Endothelial cell of umbilical vein (primary cell): ENCODE results near the gene ADAMTS17. TPM values are rescaled to one million over a fixed set of nuclear protein-coding genes. Genes with fewer than 3 reads are reported as not detected.

Source experiments
- BruUV-seq: library from RNA; stranded (reverse); fragments of 400-500 nt; replicated peaks from 2 replicates; lab custom pipeline; 2021; lab: Mats Ljungman, UMichigan
- CTCF ChIA-PET: fragments of 300-600, 350-600 bp; sonication (Branson Sonifier 250); formaldehyde crosslinking; loops from one replicate; lab custom pipeline; 2021; ENCODE audit warnings: antibody characterized with exemption, inconsistent platforms; lab: Charles Lee
- POLR2A ChIA-PET: fragments of 300-600, 350-600 bp; sonication (Branson Sonifier 250); formaldehyde crosslinking; loops from one replicate; lab custom pipeline; 2021; ENCODE audit warnings: antibody characterized with exemption, inconsistent platforms; lab: Charles Lee
- DNase-seq: peaks from one replicate; pipeline ENCODE4 v3.0.0-alpha.2; 2011; ENCODE audit warnings: low read depth, low spot score
- FAIRE-seq: peaks from 2 replicates; lab custom pipeline; 2011; peaks lifted over from hg19 to GRCh38; lab: Jason Lieb, UNC
- H2AFZ ChIP-seq: 2 replicates; pipeline ENCODE4 v1.6.0; 2012; ENCODE audit warnings: low read depth, low read length, control low read depth, inconsistent platforms
- H3K27ac ChIP-seq: 2 replicates; pipeline ENCODE4 v1.5.1; 2011; ENCODE audit warnings: low read depth, mild to moderate bottlenecking, control low read depth, low read length, moderate library complexity; ENCODE audit not compliant: insufficient read depth
- H3K27me3 ChIP-seq, 2 experiments: 2 replicates each; pipeline versions ENCODE4 v1.6.0 to v1.6.1; 2011; ENCODE audit warnings: low read length in 2 of 2, mixed read lengths in 1 of 2; ENCODE audit not compliant: control insufficient read depth in 2 of 2, insufficient read depth in 2 of 2
- H3K36me3 ChIP-seq, 2 experiments: 2 replicates in 1 of 2; 3 replicates in 1 of 2; pipeline ENCODE4 v1.5.1; 2011; ENCODE audit warnings: low read length in 2 of 2, mild to moderate bottlenecking in 1 of 2, moderate library complexity in 1 of 2; ENCODE audit not compliant: control insufficient read depth in 2 of 2, insufficient read depth in 2 of 2; ENCODE audit errors: extremely low read depth in 1 of 2
- H3K4me1 ChIP-seq: 3 replicates; pipeline ENCODE4 v1.5.1; 2011; ENCODE audit warnings: mild to moderate bottlenecking, low read length; ENCODE audit not compliant: control insufficient read depth, insufficient read depth; ENCODE audit errors: extremely low read depth
- H3K4me2 ChIP-seq: 2 replicates; pipeline ENCODE4 v1.6.1; 2011; ENCODE audit warnings: low read length, control low read depth, mixed read lengths; ENCODE audit not compliant: insufficient read depth
- H3K4me3 ChIP-seq, 3 experiments: fragments of 200-600 bp in 1 of 3; sonication (generic), shearing (Covaris generic) in 1 of 3; replicated peaks in 1 of 3; 2 replicates each; pipeline ENCODE4 v1.5.1; 2011 to 2016; ENCODE audit warnings: control low read depth in 3 of 3, low read length in 3 of 3, mild to moderate bottlenecking in 2 of 3, inconsistent platforms in 1 of 3, low read depth in 1 of 3, moderate library complexity in 1 of 3; ENCODE audit not compliant: insufficient read depth in 1 of 3
- H3K79me2 ChIP-seq: 2 replicates; pipeline ENCODE4 v1.6.0; 2012; ENCODE audit warnings: low read length, inconsistent platforms; ENCODE audit not compliant: control insufficient read depth, insufficient read depth
- H3K9ac ChIP-seq: replicated peaks from 2 replicates; pipeline ENCODE3; 2011; ENCODE audit warnings: low read length, control low read depth; ENCODE audit not compliant: insufficient read depth; ENCODE audit errors: extremely low read depth
- H3K9me1 ChIP-seq: replicated peaks from 3 replicates; pipeline ENCODE4 v1.6.0; 2011; ENCODE audit warnings: mild to moderate bottlenecking, low read length; ENCODE audit not compliant: control insufficient read depth, insufficient read depth; ENCODE audit errors: extremely low read depth
- H3K9me3 ChIP-seq: replicated peaks from 2 replicates; pipeline ENCODE4 v1.5.1; 2012; ENCODE audit warnings: low read length, inconsistent platforms; ENCODE audit not compliant: control insufficient read depth, insufficient read depth
- H4K20me1 ChIP-seq: replicated peaks from 2 replicates; pipeline ENCODE3; 2011; ENCODE audit warnings: mild to moderate bottlenecking, low read length; ENCODE audit not compliant: control insufficient read depth, insufficient read depth; ENCODE audit errors: extremely low read depth
- CTCF ChIP-seq, 2 donors: IDR thresholded peaks; 1 replicate in 1 of 2; 2 replicates in 1 of 2; pipeline ENCODE4 v1.5.1; 2011; ENCODE audit warnings: low read length in 2 of 2, mild to moderate bottlenecking in 2 of 2, moderate library complexity in 2 of 2, control low read depth in 1 of 2, inconsistent platforms in 1 of 2, low read depth in 1 of 2; ENCODE audit not compliant: insufficient read depth in 1 of 2; ENCODE audit errors: extremely low read depth in 1 of 2
- EZH2 ChIP-seq: IDR thresholded peaks from 2 replicates; pipeline ENCODE4 v1.6.1; 2012; ENCODE audit warnings: borderline replicate concordance, low read depth, mild to moderate bottlenecking, moderate library complexity, low read length, inconsistent platforms; ENCODE audit not compliant: severe bottlenecking
- FOS ChIP-seq: IDR thresholded peaks from 2 replicates; pipeline ENCODE4 v1.6.1; 2011; ENCODE audit warnings: mild to moderate bottlenecking, low read length, moderate library complexity, borderline replicate concordance; ENCODE audit not compliant: insufficient read depth
- GATA2 ChIP-seq: IDR thresholded peaks from 2 replicates; pipeline ENCODE4 v1.7.0; 2011; ENCODE audit warnings: low read depth, mild to moderate bottlenecking, moderate library complexity, mixed read lengths, low read length; ENCODE audit not compliant: insufficient read length, insufficient read depth
- JUN ChIP-seq: IDR thresholded peaks from 2 replicates; pipeline ENCODE4 v1.6.1; 2011; ENCODE audit warnings: borderline replicate concordance, low read depth; ENCODE audit not compliant: insufficient read length, insufficient read depth
- MAX ChIP-seq: IDR thresholded peaks from 2 replicates; pipeline ENCODE4 v1.6.1; 2011; ENCODE audit not compliant: insufficient read depth, insufficient read length
- MYC ChIP-seq: IDR thresholded peaks from one replicate; pipeline ENCODE4 v1.6.1; 2011; ENCODE audit warnings: mild to moderate bottlenecking, low read depth, low read length
- POLR2A ChIP-seq: IDR thresholded peaks from 2 replicates; pipeline ENCODE4 v1.6.1; 2012; ENCODE audit warnings: low read depth, mild to moderate bottlenecking, control low read depth, low read length
- POLR2AphosphoS5 ChIP-seq: IDR thresholded peaks from 2 replicates; pipeline ENCODE4 v1.6.1; 2012; ENCODE audit warnings: low read depth, mild to moderate bottlenecking, control low read depth, low read length, moderate library complexity; ENCODE audit not compliant: insufficient read depth
- dilution Hi-C: fragments of 300-500 bp; cut with MboI; formaldehyde crosslinking; loops from one replicate; pipeline ENCODE4 v1.15.0; 2019; ENCODE audit warnings: low sequenced_read_pairs; ENCODE audit not compliant: extremely low pct_ligation_motif_present
- intact Hi-C: fragments of 100-400 bp; cut with micrococcal nuclease; formaldehyde crosslinking; loops from one replicate; pipeline ENCODE4 v1.10.0; 2022
- polyA plus RNA-seq, 4 experiments: library from polyadenylated mRNA; depleted of rRNA in 3 of 4; stranded (reverse) in 3 of 4; unstranded in 1 of 4; fragments of >200 nt; gene quantifications; 2 replicates each; pipeline versions ENCODE4 v1.2.1 to v1.2.3, GENCODE V29; 2011 to 2012; ENCODE audit warnings: missing spikeins in 1 of 4
- total RNA-seq: library from RNA; stranded (reverse); gene quantifications from 2 replicates; pipeline ENCODE4 v1.2.3, GENCODE V29; 2021

The ADAMTS17 gene
- total and polyA plus RNA-seq, 2 donors (not counting 3 experiments of a cell fraction or from before 2014, with no cell fraction given) = 0.12 TPM; not detected in 1

DNA sequence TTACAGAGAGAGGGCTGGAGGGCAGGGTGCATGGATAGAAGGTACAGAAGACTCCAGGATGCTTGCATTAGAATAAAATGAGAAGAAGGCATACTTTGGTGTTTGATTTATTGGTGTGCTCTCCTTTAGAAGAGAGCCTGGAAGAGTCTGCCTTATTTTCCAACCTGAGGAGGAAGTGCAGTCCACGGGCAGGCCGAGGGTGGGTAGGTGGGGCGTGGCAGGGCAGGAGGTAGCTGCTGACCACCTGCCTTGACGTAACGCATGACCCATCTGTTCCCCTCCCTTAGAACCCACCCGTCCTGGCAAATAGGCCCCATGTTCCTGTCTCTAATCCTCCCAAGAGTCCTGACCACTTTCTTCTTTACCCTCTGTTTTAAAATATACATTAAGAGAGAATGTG lies 386.2 kb downstream of the ADAMTS17 start:
- dilution Hi-C loops = no loop called here
- H3K4me1 ChIP-seq = no peaks in the 10 kb centered on the region
- FAIRE-seq = no peak
- H3K4me2 ChIP-seq = no peak overlapping the region
- BruUV-seq = no TSS peak
- H3K27me3 ChIP-seq = no peaks in the 10 kb centered on the region
- TF ChIP-seq FOS = no peak
- TF ChIP-seq CTCF (IDR thresholded peaks at IDR 0.05; ENCODE audit: extremely low read depth in 1 of 2, insufficient read depth in 1 of 2, low read depth in 1 of 2, low read length in 2 of 2) = no peak
- no peak for TF ChIP-seq JUN
- TF ChIP-seq MAX = no peak
- CTCF ChIA-PET = no interaction called here
- H3K36me3 ChIP-seq = no peaks in the 10 kb centered on the region
- H3K9me3 ChIP-seq = no peaks in the 10 kb centered on the region
- H2AFZ ChIP-seq = no peak overlapping the region
- DNase-seq = no peak
- POLR2A ChIA-PET = no interaction called here
- no peaks in the 10 kb centered on the region for H4K20me1 ChIP-seq
- no peak overlapping the region for H3K4me3 ChIP-seq
- H3K79me2 ChIP-seq = no peaks in the 10 kb centered on the region
- no peak overlapping the region for H3K27ac ChIP-seq
- intact Hi-C loops = no loop called here
- H3K9ac ChIP-seq = no peak overlapping the region
- no peaks in the 10 kb centered on the region for H3K9me1 ChIP-seq

DNA sequence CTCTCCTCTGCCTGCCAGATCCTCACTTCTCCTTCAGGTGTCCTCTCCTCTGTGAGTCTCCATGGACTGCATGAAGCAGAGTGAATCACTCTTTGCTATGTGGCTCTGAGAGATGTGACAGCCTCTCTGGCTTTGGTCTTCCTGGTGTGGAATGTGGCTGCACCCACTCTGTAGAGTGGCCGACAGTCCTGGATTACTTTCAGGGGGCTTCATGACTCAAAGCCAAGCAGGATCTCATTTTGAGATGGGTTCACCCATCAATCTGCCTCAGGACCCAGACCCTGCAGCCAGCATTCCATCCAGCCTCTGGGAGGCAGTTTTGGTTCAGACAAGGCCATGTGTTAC lies 386.6 kb downstream of the ADAMTS17 start:
- no peaks in the 10 kb centered on the region for H3K79me2 ChIP-seq
- dilution Hi-C loops = no loop called here
- ChIA-PET CTCF (no interaction called here), POLR2A (no interaction called here)
- H3K36me3 ChIP-seq = no peaks in the 10 kb centered on the region
- H3K9me1 ChIP-seq = no peaks in the 10 kb centered on the region
- intact Hi-C loops = no loop called here
- H3K4me3 ChIP-seq = no peak overlapping the region
- no peak overlapping the region for H3K27ac ChIP-seq
- FAIRE-seq = no peak
- H4K20me1 ChIP-seq = no peaks in the 10 kb centered on the region
- no peak overlapping the region for H2AFZ ChIP-seq
- TF ChIP-seq MYC = no peak
- no peak for TF ChIP-seq EZH2
- TF ChIP-seq FOS = no peak
- no peak for TF ChIP-seq JUN
- no peak for TF ChIP-seq CTCF (IDR thresholded peaks at IDR 0.05; ENCODE audit: extremely low read depth in 1 of 2, insufficient read depth in 1 of 2, low read depth in 1 of 2, low read length in 2 of 2)
- no peak for TF ChIP-seq POLR2A
- TF ChIP-seq POLR2AphosphoS5 = no peak
- TF ChIP-seq GATA2 = no peak
- no peak for TF ChIP-seq MAX
- H3K4me1 ChIP-seq = no peaks in the 10 kb centered on the region
- no peaks in the 10 kb centered on the region for H3K27me3 ChIP-seq
- H3K4me2 ChIP-seq = no peak overlapping the region
- H3K9ac ChIP-seq = no peak overlapping the region
- BruUV-seq = no TSS peak
- H3K9me3 ChIP-seq = no peaks in the 10 kb centered on the region
- DNase-seq = no peak
